ENCODE data around the gene STPG2.

The STPG2 gene

GRCh38 chr4:98143001-98143899, at the start of gene STPG2:
Gene STPG2 (minus strand): TSS chr4:98143476.
- peak; percentile 33 for DNase-seq (ENCODE audit: low read depth, low spot score)

GRCh38 chr4:98185279-98185678, 42.0 kb upstream of the STPG2 start:
- no peak for DNase-seq (ENCODE audit: low read depth, low spot score)

- DNase-seq (ENCODE audit: low read depth, low spot score): no peak
Observed at GRCh38 chr4:98181809-98182208, 38.5 kb upstream of the STPG2 start.

DNA sequence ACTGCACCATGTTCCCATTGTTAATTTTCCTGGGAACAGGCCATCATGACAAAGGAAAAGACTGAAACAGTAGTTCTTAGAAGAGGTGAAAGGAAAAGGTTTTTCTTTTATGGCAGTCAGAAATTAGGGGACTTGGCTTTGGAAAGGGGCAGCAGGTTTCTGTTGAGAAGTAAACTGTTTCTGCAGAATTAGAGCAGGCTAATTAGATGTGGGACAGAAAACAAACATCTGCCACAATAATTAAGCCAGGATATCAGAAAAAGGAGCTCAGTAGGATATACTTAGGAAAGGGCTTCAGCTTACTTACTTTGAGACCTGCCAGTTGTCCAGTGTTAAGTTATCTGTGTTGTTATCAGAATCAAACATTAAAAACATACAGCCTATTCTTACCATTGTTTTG, 36.7 kb upstream of the STPG2 start:
- no peak for DNase-seq (ENCODE audit: low read depth, low spot score)

DNA sequence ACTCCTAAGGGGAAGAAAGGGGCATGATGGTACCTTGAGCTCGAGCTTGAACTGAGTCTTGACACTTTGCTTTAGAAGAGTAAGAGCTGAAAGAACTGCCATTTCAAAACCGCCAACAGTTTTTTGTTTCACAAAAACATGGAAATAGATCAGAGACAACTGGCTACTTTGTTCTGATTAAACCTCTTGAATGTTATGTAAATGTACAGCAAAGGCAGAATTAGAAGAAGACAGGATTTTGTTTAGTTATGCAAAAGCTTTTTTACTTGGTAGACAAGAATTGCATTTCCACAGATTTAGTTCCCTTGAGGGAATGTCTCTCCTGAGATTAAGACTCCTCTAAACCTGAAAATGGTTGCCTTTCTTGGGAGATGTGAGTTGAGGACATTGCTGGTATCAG, 33.3 kb upstream of the STPG2 start:
- no peak for DNase-seq (ENCODE audit: low read depth, low spot score)

DNA sequence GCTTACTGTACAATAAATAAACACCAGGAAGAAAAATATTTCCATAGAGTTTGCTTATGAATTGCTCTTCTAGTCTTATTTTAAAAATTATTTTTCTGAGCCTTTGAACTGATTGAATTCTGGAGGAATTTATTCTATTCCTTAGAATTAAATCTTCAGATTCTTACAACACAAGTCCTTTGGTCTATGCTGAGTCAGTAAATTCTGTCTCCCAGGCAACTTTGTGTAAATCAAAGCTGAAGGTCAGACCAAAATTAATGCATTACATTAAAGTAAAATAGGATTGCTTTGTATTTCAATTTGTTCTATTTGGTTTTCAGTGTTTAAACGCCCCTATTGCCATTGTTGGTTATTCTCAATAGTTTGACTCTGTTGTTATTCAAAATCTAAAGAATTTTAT, 26.8 kb upstream of the STPG2 start:
- DNase-seq (ENCODE audit: low read depth, low spot score): no peak

DNA sequence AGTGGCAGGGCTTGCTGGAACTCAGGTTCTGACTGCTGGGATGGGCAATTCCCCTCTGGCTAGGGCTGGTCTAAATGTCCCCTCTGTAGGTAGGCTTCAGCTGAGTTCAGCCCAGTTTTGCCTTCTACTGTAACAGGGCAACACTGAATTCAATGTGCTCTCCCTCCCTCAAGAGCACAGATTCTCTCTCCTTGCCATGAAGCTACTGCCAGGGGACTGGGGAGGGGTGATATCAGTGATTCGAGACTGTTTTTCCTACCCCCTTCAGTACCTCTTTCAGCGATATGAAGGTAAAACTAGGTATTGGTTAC, 23.4 kb upstream of the STPG2 start:
- no peak for DNase-seq (ENCODE audit: low read depth, low spot score)

DNA sequence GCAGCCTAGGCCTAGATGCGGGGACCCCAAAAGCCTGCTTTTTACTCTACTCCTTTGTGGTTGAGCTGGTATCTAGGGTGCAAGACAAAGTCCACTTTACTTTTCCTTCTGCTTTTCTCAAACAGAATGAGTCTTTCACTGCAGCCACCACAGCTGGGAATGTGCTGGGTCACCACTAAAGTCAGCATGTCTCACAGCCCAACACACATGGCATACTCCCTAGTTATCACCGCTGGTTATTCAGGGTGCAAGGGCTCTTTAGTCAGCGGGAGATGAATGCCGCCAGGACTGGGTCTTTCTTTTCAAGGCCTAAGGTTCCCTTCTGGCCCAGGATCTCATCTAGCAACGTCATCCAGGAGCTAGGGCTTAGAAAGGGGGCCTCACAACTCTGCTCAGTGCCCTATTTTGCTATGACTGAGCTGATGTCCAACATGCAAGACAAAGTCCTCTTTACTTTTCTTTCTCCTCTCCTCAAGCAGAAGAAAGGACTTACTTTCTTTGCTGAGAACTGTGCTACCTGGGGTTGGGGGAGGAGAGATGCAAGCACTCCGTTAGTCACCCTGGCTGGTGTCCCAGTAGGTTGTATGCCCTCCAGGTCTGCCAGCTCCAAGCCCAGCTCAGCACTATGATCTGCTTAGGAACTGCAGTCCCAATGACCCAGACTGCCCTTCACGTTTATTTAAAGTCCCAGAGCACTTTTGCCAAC, 22.9 kb upstream of the STPG2 start:
- DNase-seq (ENCODE audit: low read depth, low spot score): no peak

- DNase-seq (ENCODE audit: low read depth, low spot score): no peak
Observed at GRCh38 chr4:98162696-98163095, 19.4 kb upstream of the STPG2 start.

GRCh38 chr4:98151145-98151924, 8.1 kb upstream of the STPG2 start:
- no peak for DNase-seq (ENCODE audit: low read depth, low spot score)

DNA sequence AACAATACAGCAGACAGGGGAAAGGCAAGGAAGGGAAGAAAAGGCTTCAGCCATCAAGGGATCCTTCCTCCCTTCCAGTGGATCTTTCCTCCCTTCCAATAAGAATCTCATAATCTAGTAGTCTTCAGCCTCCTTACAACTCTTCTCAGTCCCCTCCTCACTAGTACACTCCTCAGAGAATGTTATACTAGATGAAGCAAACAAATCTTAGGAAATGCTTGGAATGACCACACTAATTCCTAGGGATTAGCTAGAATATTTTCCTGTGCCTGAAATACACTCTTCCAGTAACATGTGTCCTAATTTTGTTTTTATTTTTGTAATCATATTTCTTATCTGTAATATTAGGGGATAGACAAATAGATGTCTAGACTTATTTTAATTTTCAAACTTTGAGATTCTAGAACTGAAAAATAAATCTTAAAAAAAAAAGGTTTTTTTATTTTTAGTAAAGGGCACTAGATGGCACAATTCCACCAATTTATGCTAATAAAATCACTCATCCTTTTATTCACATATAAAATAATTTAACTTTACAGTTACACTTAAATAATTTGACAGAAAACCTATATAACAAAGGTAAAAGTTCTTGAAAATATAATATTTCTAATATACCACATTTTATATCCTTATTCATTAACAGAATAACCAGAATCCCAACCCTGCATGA, 7.0 kb upstream of the STPG2 start:
- DNase-seq (ENCODE audit: low read depth, low spot score): no peak

- DNase-seq (ENCODE audit: low read depth, low spot score): no peak
Observed at GRCh38 chr4:98148856-98149255, 5.6 kb upstream of the STPG2 start.

GRCh38 chr4:98126141-98126540, 17.1 kb downstream of the STPG2 start:
- no peak for DNase-seq (ENCODE audit: low read depth, low spot score)

DNA sequence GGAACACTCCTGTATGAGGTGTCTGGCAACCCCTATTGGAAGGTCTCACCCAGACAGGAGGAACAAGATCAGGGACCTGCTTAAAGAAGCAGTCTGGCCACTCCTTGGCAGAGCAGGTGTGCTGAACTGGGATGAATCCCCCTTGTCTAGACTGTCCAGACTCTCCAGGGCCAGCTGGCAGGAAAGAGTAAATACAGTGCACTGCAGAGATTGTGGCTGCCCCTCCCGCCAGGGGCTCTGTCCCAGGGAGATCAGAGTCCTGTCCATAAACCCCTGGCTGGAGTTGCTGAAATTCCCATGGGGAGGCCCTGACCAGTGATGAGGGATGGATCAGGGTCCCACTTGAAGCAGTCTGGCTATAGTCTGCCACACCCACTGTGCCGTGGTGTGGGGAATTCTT, 17.7 kb downstream of the STPG2 start:
- DNase-seq (ENCODE audit: low read depth, low spot score): no peak

GRCh38 chr4:98117363-98117762, 25.9 kb downstream of the STPG2 start:
- no peak for DNase-seq (ENCODE audit: low read depth, low spot score)

DNA sequence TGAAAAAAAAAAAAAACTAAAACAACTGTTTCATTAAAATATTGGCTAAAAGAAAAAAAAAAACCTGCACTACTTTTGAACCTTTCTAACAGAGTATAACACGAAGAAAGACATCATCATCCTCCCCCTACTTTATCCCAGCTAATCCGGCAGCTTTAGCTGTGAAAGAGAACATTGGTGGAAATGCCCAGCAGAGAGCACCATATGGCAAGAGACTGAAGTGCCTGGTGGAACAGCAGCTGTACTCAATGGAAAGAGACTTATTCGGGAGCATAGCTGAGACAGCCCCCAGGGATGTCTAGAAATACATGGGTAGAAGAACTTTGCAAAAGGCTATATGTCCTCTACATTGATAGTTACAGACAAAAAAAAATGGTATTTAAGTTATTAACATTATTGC, 30.3 kb downstream of the STPG2 start:
- DNase-seq (ENCODE audit: low read depth, low spot score): no peak

DNA sequence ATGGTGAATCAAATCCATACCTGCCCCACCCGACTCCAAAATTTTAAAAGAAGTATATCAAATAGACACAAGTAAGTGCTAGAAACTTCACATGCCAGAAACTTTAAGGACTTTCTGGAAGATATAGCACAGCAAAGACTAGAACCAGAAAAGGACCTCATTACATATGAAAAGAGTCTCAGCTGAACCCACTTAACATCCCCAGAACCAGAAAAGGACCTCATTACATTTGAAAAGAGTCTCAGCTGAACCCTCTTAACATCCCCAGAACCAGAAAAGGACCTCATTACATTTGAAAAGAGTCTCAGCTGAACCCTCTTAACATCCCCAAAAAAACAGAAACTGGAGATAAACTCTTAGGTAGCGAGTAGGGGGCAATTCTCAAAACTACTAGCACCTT, 32.3 kb downstream of the STPG2 start:
- DNase-seq (ENCODE audit: low read depth, low spot score): no peak

- no peak for DNase-seq (ENCODE audit: low read depth, low spot score)
Observed at GRCh38 chr4:98110214-98110613, 33.1 kb downstream of the STPG2 start.

GRCh38 chr4:98102660-98103059, 40.6 kb downstream of the STPG2 start:
- no peak for DNase-seq (ENCODE audit: low read depth, low spot score)

DNA sequence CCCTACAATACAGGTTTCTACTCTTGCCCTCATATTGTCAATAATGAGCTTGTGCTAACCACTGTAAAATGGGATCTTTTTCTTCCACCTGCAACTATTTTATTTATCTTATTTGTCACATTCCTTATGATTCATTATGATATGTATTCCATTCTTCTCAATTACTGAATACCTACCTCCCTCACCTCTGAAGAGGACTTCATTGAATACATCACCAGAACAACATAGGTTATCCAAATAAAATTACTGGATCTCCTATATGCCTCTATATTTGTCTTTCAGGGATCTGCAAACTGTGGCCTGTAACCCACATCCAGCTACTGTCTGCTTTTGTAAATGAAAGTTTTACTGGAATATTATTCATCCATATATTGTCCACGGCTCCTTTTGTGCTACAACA, 41.3 kb downstream of the STPG2 start:
- DNase-seq (ENCODE audit: low read depth, low spot score): no peak

- no peak for DNase-seq (ENCODE audit: low read depth, low spot score)
Observed at GRCh38 chr4:98098764-98099163, 44.5 kb downstream of the STPG2 start.

- no peak for DNase-seq (ENCODE audit: low read depth, low spot score)
Observed at GRCh38 chr4:98094118-98094517, 49.2 kb downstream of the STPG2 start.
